Keratinocyte (primary cell): ENCODE measurements around the gene STAB2. TPM values are rescaled to one million over a fixed set of nuclear protein-coding genes. Genes with fewer than 3 reads are reported as not detected.

Source experiments
- DNase-seq: peaks from one replicate; pipeline ENCODE4 v3.0.0-alpha.2; 2011; ENCODE audit warnings: low read depth, missing footprints, low spot score
- FAIRE-seq: peaks from 2 replicates; lab custom pipeline; 2011; peaks lifted over from hg19 to GRCh38; lab: Jason Lieb, UNC
- H2AFZ ChIP-seq: 2 replicates; pipeline ENCODE4 v1.6.0; 2012; ENCODE audit warnings: low read length, control low read depth, inconsistent platforms; ENCODE audit not compliant: control insufficient read depth
- H3K27ac ChIP-seq: 2 replicates; pipeline ENCODE4 v1.5.1; 2011; ENCODE audit warnings: low read length; ENCODE audit not compliant: control insufficient read depth, insufficient read depth
- H3K27me3 ChIP-seq: 3 replicates; pipeline ENCODE4 v1.6.0; 2011; ENCODE audit warnings: low read length; ENCODE audit not compliant: control insufficient read depth, insufficient read depth; ENCODE audit errors: extremely low read depth
- H3K36me3 ChIP-seq, 2 experiments: 2 replicates in 1 of 2; 3 replicates in 1 of 2; pipeline ENCODE4 v1.5.1; 2011; ENCODE audit warnings: low read length in 2 of 2, mild to moderate bottlenecking in 1 of 2; ENCODE audit not compliant: control insufficient read depth in 2 of 2, insufficient read depth in 2 of 2; ENCODE audit errors: extremely low read depth in 1 of 2
- H3K4me1 ChIP-seq: 3 replicates; pipeline ENCODE4 v1.5.1; 2011; ENCODE audit warnings: low read length; ENCODE audit not compliant: control insufficient read depth, insufficient read depth; ENCODE audit errors: extremely low read depth
- H3K4me2 ChIP-seq: 3 replicates; pipeline ENCODE4 v1.6.0; 2011; ENCODE audit warnings: low read depth, low read length; ENCODE audit not compliant: control insufficient read depth, insufficient read depth; ENCODE audit errors: extremely low read depth
- H3K4me3 ChIP-seq, 3 experiments: fragments of 200-600 bp in 1 of 3; sonication (generic) in 1 of 3; 2 replicates in 2 of 3; 3 replicates in 1 of 3; pipeline ENCODE4 v1.5.1; 2011 to 2016; ENCODE audit warnings: low read length in 3 of 3, mild to moderate bottlenecking in 3 of 3, control low read depth in 2 of 3, inconsistent platforms in 1 of 3, low read depth in 1 of 3, mixed read lengths in 1 of 3, mixed run types in 1 of 3, moderate library complexity in 1 of 3; ENCODE audit not compliant: control insufficient read depth in 2 of 3, insufficient read depth in 2 of 3; ENCODE audit errors: extremely low read depth in 1 of 3
- H3K79me2 ChIP-seq: 2 replicates; pipeline ENCODE4 v1.6.0; 2012; ENCODE audit warnings: low read length; ENCODE audit not compliant: control insufficient read depth, insufficient read depth
- H3K9ac ChIP-seq: 3 replicates; pipeline ENCODE4 v1.6.0; 2011; ENCODE audit warnings: low read length; ENCODE audit not compliant: control insufficient read depth, insufficient read depth; ENCODE audit errors: extremely low read depth
- H3K9me1 ChIP-seq: 3 replicates; pipeline ENCODE4 v1.6.0; 2011; ENCODE audit warnings: low read length; ENCODE audit not compliant: control insufficient read depth, insufficient read depth; ENCODE audit errors: extremely low read depth
- H3K9me3 ChIP-seq: 2 replicates; pipeline ENCODE4 v1.5.1; 2012; ENCODE audit warnings: low read depth, low read length; ENCODE audit not compliant: control insufficient read depth
- H4K20me1 ChIP-seq: 3 replicates; pipeline ENCODE4 v1.6.0; 2011; ENCODE audit warnings: low read length; ENCODE audit not compliant: control insufficient read depth, insufficient read depth; ENCODE audit errors: extremely low read depth
- EZH2 ChIP-seq: IDR thresholded peaks from one replicate; pipeline ENCODE4 v1.6.1; 2012; ENCODE audit warnings: inconsistent platforms, mild to moderate bottlenecking, low read length, moderate library complexity
- dilution Hi-C: fragments of 300-500 bp; cut with MboI; formaldehyde crosslinking; loops from one replicate; pipeline ENCODE4 v1.7.0; 2020; ENCODE audit warnings: low sequenced_read_pairs; ENCODE audit not compliant: extremely low pct_ligation_motif_present
- polyA plus RNA-seq, 5 experiments: library from polyadenylated mRNA; depleted of rRNA in 3 of 5; stranded (reverse) in 3 of 5; stranded (forward) in 1 of 5; unstranded in 1 of 5; fragments of >200 nt; gene quantifications; 1 replicate in 1 of 5; 2 replicates in 3 of 5; 3 replicates in 1 of 5; pipeline versions ENCODE4 v1.2.1 to v1.2.3, GENCODE V29; 2011 to 2012; ENCODE audit warnings: missing spikeins in 2 of 5, low read depth in 1 of 5, low replicate concordance in 1 of 5
- TF ChIP-seq, protein P1 (sequence below), 3 experiments: IDR thresholded peaks in 1 of 3; conservative IDR thresholded peaks in 1 of 3; optimal IDR thresholded peaks in 1 of 3; 2 replicates in 2 of 3; 3 replicates in 1 of 3; pipeline versions ENCODE3 to v1.5.1; 2011; ENCODE audit warnings: low read length in 3 of 3, mild to moderate bottlenecking in 3 of 3, moderate library complexity in 2 of 3, control low read depth in 1 of 3, inconsistent platforms in 1 of 3; ENCODE audit not compliant: insufficient read depth in 2 of 3; ENCODE audit errors: extremely low read depth in 1 of 3

STAB2 gene
- polyA plus RNA-seq, 1 donor (not counting 4 experiments of a cell fraction or from before 2014, with no cell fraction given), result not detected

- H3K9me3 ChIP-seq, result no peaks in the 10 kb centered on the region
Measured at GRCh38 chr12:103762473-103762872, 175.4 kb downstream of the STAB2 start.

GRCh38 chr12:103765322-103765721 lies 178.2 kb downstream of the STAB2 start:
- Histone ChIP-seq H4K20me1 (no peaks in the 10 kb centered on the region), H3K79me2 (no peaks in the 10 kb centered on the region), H3K27ac (no peak overlapping the region), H3K4me1 (no peaks in the 10 kb centered on the region), H3K9ac (no peak overlapping the region), H3K27me3 (no peaks in the 10 kb centered on the region), H3K9me3 (no peaks in the 10 kb centered on the region), H3K4me2 (no peak overlapping the region), H3K4me3 (no peak overlapping the region), H3K9me1 (no peaks in the 10 kb centered on the region), H3K36me3 (peaks cover 31 to 44% of the 10 kb centered on the region in 2 experiments), H2AFZ (no peak overlapping the region)
- dilution Hi-C loops, result no loop called here
- DNase-seq (no peak), FAIRE-seq (no peak)
- no peak for TF ChIP-seq EZH2
- TF ChIP-seq, protein P1, sequence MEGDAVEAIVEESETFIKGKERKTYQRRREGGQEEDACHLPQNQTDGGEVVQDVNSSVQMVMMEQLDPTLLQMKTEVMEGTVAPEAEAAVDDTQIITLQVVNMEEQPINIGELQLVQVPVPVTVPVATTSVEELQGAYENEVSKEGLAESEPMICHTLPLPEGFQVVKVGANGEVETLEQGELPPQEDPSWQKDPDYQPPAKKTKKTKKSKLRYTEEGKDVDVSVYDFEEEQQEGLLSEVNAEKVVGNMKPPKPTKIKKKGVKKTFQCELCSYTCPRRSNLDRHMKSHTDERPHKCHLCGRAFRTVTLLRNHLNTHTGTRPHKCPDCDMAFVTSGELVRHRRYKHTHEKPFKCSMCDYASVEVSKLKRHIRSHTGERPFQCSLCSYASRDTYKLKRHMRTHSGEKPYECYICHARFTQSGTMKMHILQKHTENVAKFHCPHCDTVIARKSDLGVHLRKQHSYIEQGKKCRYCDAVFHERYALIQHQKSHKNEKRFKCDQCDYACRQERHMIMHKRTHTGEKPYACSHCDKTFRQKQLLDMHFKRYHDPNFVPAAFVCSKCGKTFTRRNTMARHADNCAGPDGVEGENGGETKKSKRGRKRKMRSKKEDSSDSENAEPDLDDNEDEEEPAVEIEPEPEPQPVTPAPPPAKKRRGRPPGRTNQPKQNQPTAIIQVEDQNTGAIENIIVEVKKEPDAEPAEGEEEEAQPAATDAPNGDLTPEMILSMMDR (optimal IDR thresholded peaks at IDR 0.05 in 1 of 3, IDR thresholded peaks at IDR 0.05 in 1 of 3, conservative IDR thresholded peaks at IDR 0.05 in 1 of 3; ENCODE audit: extremely low read depth in 1 of 3, insufficient read depth in 2 of 3, low read length in 3 of 3), result no peak

More at GRCh38 chr12:103762473-103762872, 175.4 kb downstream of the STAB2 start:
- TF ChIP-seq EZH2, result no peak
- TF ChIP-seq, protein P1 (optimal IDR thresholded peaks at IDR 0.05 in 1 of 3, IDR thresholded peaks at IDR 0.05 in 1 of 3, conservative IDR thresholded peaks at IDR 0.05 in 1 of 3; ENCODE audit: extremely low read depth in 1 of 3, insufficient read depth in 2 of 3, low read length in 3 of 3), result no peak
- Histone ChIP-seq H3K4me2 (no peak overlapping the region), H3K27ac (no peak overlapping the region), H3K36me3 (peaks cover 31 to 36% of the 10 kb centered on the region in 2 experiments), H3K4me3 (no peak overlapping the region), H2AFZ (no peak overlapping the region), H3K4me1 (no peaks in the 10 kb centered on the region), H3K9me1 (no peaks in the 10 kb centered on the region), H3K27me3 (no peaks in the 10 kb centered on the region), H4K20me1 (no peaks in the 10 kb centered on the region), H3K79me2 (no peaks in the 10 kb centered on the region), H3K9ac (no peak overlapping the region)
- no peak for DNase-seq
- dilution Hi-C loops, result no loop called here
- no peak for FAIRE-seq
